Activated CD4-positive, alpha-beta T cell treated with anti-CD3 and anti-CD28 coated beads, Interleukin-2, amount 50 U/mL, for 4 hours (primary cell): ENCODE results near the gene BLOC1S4.
A peak's percentile ranks its signal among the peaks of the same experiment; 100 is the strongest.
"Not testable (repeated sequence)": the region's sequence is repeated elsewhere in the genome, so short reads cannot be mapped to it uniquely, and the experiment has no call there.

Experiments
- DNase-seq, 2 experiments: peaks; one replicate each; pipeline ENCODE4 v3.0.0-alpha.2; 2020

BLOC1S4 gene

GRCh38 chr4:6716018-6716911 lies at the start of gene BLOC1S4:
BLOC1S4 (plus strand) TSS chr4:6716174; CDS start chr4:6716210, 36 bp downstream.
- DNase-seq: peak; percentile 78 to 81

GRCh38 chr4:6668391-6668790 lies 47.6 kb upstream of the BLOC1S4 start:
- DNase-seq: no peak

- DNase-seq: no peak
Measured at GRCh38 chr4:6671648-6672047, 44.3 kb upstream of the BLOC1S4 start.

- DNase-seq: no peak
Measured at GRCh38 chr4:6672131-6672530, 43.8 kb upstream of the BLOC1S4 start.

GRCh38 chr4:6672541-6673190 lies 43.3 kb upstream of the BLOC1S4 start:
- not testable (repeated sequence) for DNase-seq

- DNase-seq: peak in 1 of 2 experiments; percentile 34
Measured at GRCh38 chr4:6673191-6673659, 42.7 kb upstream of the BLOC1S4 start.

- DNase-seq: peak; percentile 86 to 90
Measured at GRCh38 chr4:6673660-6674499, 42.1 kb upstream of the BLOC1S4 start.

GRCh38 chr4:6674500-6675149 lies 41.3 kb upstream of the BLOC1S4 start:
- DNase-seq: peak; percentile 65 to 68

- DNase-seq: no peak
Measured at GRCh38 chr4:6676722-6677558, 39.0 kb upstream of the BLOC1S4 start.

- no peak for DNase-seq
Measured at GRCh38 chr4:6680372-6681034, 35.5 kb upstream of the BLOC1S4 start.

GRCh38 chr4:6681191-6681590 lies 34.8 kb upstream of the BLOC1S4 start:
- DNase-seq: no peak

- DNase-seq: no peak
Measured at GRCh38 chr4:6682862-6683590, 32.9 kb upstream of the BLOC1S4 start.

GRCh38 chr4:6684656-6685055 lies 31.3 kb upstream of the BLOC1S4 start:
- DNase-seq: no peak

GRCh38 chr4:6686104-6686787 lies 29.7 kb upstream of the BLOC1S4 start:
- no peak for DNase-seq

- no peak for DNase-seq
Measured at GRCh38 chr4:6687947-6688878, 27.8 kb upstream of the BLOC1S4 start.

- peak; percentile 66 to 67 for DNase-seq
Measured at GRCh38 chr4:6688879-6689505, 27.0 kb upstream of the BLOC1S4 start.

GRCh38 chr4:6689506-6689960 lies 26.4 kb upstream of the BLOC1S4 start:
- no peak for DNase-seq

- DNase-seq: no peak
Measured at GRCh38 chr4:6692379-6692778, 23.6 kb upstream of the BLOC1S4 start.
